Ishikawa (cell line): Measurements from ENCODE around the gene GSTM3.

Experiments
- CEBPB ChIP-seq: IDR thresholded peaks from 2 replicates; pipeline ENCODE4 v1.6.1; 2012
- CREB1 ChIP-seq: IDR thresholded peaks from 2 replicates; pipeline ENCODE4 v1.6.1; 2012; ENCODE audit warnings: low read depth
- EGR1 ChIP-seq: IDR thresholded peaks from 2 replicates; pipeline ENCODE4 v1.6.1; 2012
- EP300 ChIP-seq: IDR thresholded peaks from 2 replicates; pipeline ENCODE4 v1.6.1; 2012; ENCODE audit warnings: borderline replicate concordance
- FOXM1 ChIP-seq: IDR thresholded peaks from 2 replicates; pipeline ENCODE4 v1.6.1; 2012; ENCODE audit warnings: low read depth, borderline replicate concordance
- NFIC ChIP-seq: IDR thresholded peaks from 2 replicates; pipeline ENCODE4 v1.6.1; 2012
- RAD21 ChIP-seq: IDR thresholded peaks from 2 replicates; pipeline ENCODE4 v1.6.1; 2012; ENCODE audit warnings: low read depth
- TAF1 ChIP-seq: IDR thresholded peaks from 2 replicates; pipeline ENCODE4 v1.6.1; 2012; ENCODE audit warnings: low read depth, mild to moderate bottlenecking
- TCF12 ChIP-seq: IDR thresholded peaks from 2 replicates; pipeline ENCODE4 v1.6.1; 2012; ENCODE audit warnings: low read depth
- TEAD4 ChIP-seq: IDR thresholded peaks from 2 replicates; pipeline ENCODE4 v1.6.1; 2012
- USF1 ChIP-seq: IDR thresholded peaks from 2 replicates; pipeline ENCODE4 v1.6.1; 2012
- YY1 ChIP-seq: IDR thresholded peaks from 2 replicates; pipeline ENCODE4 v1.6.1; 2012; ENCODE audit warnings: low read depth
- ZBTB7A ChIP-seq: IDR thresholded peaks from 2 replicates; pipeline ENCODE4 v1.6.1; 2012; ENCODE audit warnings: low read depth
- TF ChIP-seq, protein P1 (sequence below): IDR thresholded peaks from 2 replicates; pipeline ENCODE4 v1.6.1; 2012; ENCODE audit warnings: low read depth, mild to moderate bottlenecking
- TF ChIP-seq, protein P2 (sequence below): IDR thresholded peaks from 2 replicates; pipeline ENCODE4 v1.6.1; 2012

Gene GSTM3

DNA sequence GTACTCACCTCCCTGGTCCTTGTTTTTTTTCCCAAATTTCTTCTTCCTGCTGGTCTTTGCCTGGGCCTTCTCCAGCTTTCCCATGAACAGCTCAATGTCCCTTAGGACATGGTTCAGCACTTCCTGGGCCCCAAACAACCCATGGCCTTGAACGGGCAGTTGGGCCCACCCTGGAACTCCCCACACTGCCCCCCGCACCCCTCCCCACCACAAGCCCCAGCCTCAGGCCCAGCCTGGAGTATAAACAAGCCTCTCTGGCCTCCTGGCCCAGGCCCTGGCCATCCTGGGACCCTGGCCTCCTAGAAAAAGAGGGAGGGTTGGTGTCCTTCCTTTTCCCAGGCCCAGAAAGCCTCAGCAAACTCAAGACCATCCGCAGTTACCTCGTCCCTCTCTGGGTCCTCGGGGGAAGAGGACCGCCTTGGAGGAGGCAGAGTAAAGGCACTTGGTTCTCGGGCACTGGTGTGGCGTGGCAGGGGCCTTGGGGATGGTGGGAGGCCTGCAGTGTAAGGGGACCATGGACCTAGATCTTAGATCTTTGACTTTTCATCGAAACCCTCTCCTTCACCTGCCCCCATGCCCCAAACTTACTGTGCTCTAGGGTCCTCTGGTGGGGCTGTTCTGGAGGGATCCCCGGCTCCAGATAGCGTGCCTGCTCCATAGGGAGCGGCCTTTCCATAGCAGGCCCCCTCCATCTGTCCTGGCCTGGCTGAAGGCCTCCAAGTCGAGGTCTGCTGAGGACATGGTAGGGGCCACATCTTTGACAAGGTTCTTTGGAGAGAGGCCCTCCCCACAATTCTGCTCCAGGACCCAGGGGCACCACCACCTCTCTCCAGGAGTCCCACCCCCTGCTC, 17.3 kb upstream of the GSTM3 start:
- TF ChIP-seq RAD21, result no peak
- no peak for TF ChIP-seq CREB1
- TF ChIP-seq TEAD4, result no peak
- TF ChIP-seq NFIC, result no peak
- no peak for TF ChIP-seq FOXM1
- TF ChIP-seq, protein P1, sequence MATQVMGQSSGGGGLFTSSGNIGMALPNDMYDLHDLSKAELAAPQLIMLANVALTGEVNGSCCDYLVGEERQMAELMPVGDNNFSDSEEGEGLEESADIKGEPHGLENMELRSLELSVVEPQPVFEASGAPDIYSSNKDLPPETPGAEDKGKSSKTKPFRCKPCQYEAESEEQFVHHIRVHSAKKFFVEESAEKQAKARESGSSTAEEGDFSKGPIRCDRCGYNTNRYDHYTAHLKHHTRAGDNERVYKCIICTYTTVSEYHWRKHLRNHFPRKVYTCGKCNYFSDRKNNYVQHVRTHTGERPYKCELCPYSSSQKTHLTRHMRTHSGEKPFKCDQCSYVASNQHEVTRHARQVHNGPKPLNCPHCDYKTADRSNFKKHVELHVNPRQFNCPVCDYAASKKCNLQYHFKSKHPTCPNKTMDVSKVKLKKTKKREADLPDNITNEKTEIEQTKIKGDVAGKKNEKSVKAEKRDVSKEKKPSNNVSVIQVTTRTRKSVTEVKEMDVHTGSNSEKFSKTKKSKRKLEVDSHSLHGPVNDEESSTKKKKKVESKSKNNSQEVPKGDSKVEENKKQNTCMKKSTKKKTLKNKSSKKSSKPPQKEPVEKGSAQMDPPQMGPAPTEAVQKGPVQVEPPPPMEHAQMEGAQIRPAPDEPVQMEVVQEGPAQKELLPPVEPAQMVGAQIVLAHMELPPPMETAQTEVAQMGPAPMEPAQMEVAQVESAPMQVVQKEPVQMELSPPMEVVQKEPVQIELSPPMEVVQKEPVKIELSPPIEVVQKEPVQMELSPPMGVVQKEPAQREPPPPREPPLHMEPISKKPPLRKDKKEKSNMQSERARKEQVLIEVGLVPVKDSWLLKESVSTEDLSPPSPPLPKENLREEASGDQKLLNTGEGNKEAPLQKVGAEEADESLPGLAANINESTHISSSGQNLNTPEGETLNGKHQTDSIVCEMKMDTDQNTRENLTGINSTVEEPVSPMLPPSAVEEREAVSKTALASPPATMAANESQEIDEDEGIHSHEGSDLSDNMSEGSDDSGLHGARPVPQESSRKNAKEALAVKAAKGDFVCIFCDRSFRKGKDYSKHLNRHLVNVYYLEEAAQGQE, result no peak
- TF ChIP-seq TAF1, result no peak
- no peak for TF ChIP-seq YY1
- TF ChIP-seq EGR1, result no peak
- no peak for TF ChIP-seq CEBPB
- TF ChIP-seq, protein P2, sequence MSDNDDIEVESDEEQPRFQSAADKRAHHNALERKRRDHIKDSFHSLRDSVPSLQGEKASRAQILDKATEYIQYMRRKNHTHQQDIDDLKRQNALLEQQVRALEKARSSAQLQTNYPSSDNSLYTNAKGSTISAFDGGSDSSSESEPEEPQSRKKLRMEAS, result no peak
- no peak for TF ChIP-seq EP300
- TF ChIP-seq TCF12, result no peak
- no peak for TF ChIP-seq ZBTB7A
- TF ChIP-seq USF1, result no peak

GRCh38 chr1:109756848-109757521, 16.1 kb upstream of the GSTM3 start:
- TF ChIP-seq, protein P1, result no peak

- TF ChIP-seq FOXM1 (no peak), EP300 (no peak), RAD21 (no peak)
Observed at GRCh38 chr1:109754738-109755137, 13.9 kb upstream of the GSTM3 start.

GRCh38 chr1:109751531-109752260, 10.9 kb upstream of the GSTM3 start:
- no peak for TF ChIP-seq CREB1

DNA sequence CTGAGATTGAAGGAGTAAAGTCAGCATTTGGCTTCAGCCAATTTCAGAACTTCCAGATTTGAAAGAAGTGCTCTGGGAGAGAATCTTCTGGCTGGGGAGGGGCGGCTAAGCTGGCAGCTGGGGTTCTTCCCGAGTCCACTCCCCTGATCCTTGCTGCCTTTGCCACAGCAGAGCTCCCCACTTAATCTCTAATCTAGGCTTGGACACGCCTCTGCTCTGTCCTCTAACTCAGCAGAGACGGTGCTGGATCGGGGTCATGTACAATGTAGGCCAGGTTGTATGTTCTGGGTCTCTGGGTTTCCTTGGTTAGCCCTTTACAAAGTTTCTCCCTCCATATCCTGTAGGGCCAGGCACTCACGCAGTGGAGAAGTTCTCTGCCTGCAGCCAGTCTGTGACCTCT, 10.1 kb upstream of the GSTM3 start:
- TF ChIP-seq, protein P1, result no peak
- TF ChIP-seq RAD21, result no peak
- TF ChIP-seq FOXM1, result no peak
- TF ChIP-seq NFIC, result no peak
- TF ChIP-seq ZBTB7A, result no peak
- no peak for TF ChIP-seq CREB1
- no peak for TF ChIP-seq TCF12
- TF ChIP-seq USF1, result no peak
- no peak for TF ChIP-seq TAF1
- TF ChIP-seq YY1, result no peak
- no peak for TF ChIP-seq EGR1
- no peak for TF ChIP-seq CEBPB
